H9 (cell line): ENCODE measurements around the gene RNU6-9. TPM values are rescaled to one million over a fixed set of nuclear protein-coding genes. Genes with fewer than 3 reads are reported as not detected.

ENCODE experiments used
- DNase-seq: peaks from one replicate; pipeline ENCODE4 v3.0.0-alpha.2; 2017
- H2AFZ ChIP-seq: one replicate; pipeline ENCODE4 v1.6.1; 2013; ENCODE audit warnings: mild to moderate bottlenecking, low read length, control low read depth, moderate library complexity
- H2AK5ac ChIP-seq: 2 replicates; pipeline ENCODE4 v1.6.1; 2013; ENCODE audit warnings: low read length, control low read depth, mixed read lengths; ENCODE audit not compliant: insufficient read length
- H2BK120ac ChIP-seq: one replicate; pipeline ENCODE4 v1.6.1; 2013; ENCODE audit warnings: low read depth, mild to moderate bottlenecking, low read length, control low read depth, inconsistent platforms; ENCODE audit not compliant: poor library complexity, severe bottlenecking
- H2BK12ac ChIP-seq: 2 replicates; pipeline ENCODE4 v1.6.1; 2013; ENCODE audit warnings: low read length, control low read depth, mixed read lengths, low read depth; ENCODE audit not compliant: insufficient read length
- H2BK15ac ChIP-seq: 2 replicates; pipeline ENCODE4 v1.6.1; 2013; ENCODE audit warnings: low read depth, low read length, control low read depth
- H2BK20ac ChIP-seq: one replicate; pipeline ENCODE4 v1.6.1; 2013; ENCODE audit warnings: low read depth, mild to moderate bottlenecking, low read length, control low read depth, inconsistent platforms; ENCODE audit not compliant: poor library complexity, severe bottlenecking
- H2BK5ac ChIP-seq: 2 replicates; pipeline ENCODE4 v1.6.1; 2013; ENCODE audit warnings: low read length, control low read depth, mixed read lengths; ENCODE audit not compliant: insufficient read length
- H3K14ac ChIP-seq: 2 replicates; pipeline ENCODE4 v1.6.1; 2013; ENCODE audit warnings: low read length, control low read depth; ENCODE audit not compliant: insufficient read depth
- H3K18ac ChIP-seq: 2 replicates; pipeline ENCODE4 v1.6.1; 2013; ENCODE audit warnings: low read depth, mild to moderate bottlenecking, mixed read lengths, low read length, control low read depth; ENCODE audit not compliant: insufficient read length
- H3K23ac ChIP-seq: 2 replicates; pipeline ENCODE4 v1.6.1; 2013; ENCODE audit warnings: low read length, control low read depth, mixed read lengths, low read depth; ENCODE audit not compliant: insufficient read length
- H3K23me2 ChIP-seq: 2 replicates; pipeline ENCODE4 v1.6.1; 2013; ENCODE audit warnings: low read depth, mild to moderate bottlenecking, mixed read lengths, low read length, control low read depth; ENCODE audit not compliant: insufficient read length, poor library complexity, severe bottlenecking
- H3K27ac ChIP-seq: 2 replicates; pipeline ENCODE4 v1.5.1; 2013; ENCODE audit warnings: low read length, control low read depth, mixed read lengths, low read depth; ENCODE audit not compliant: insufficient read length
- H3K27me3 ChIP-seq: 2 replicates; pipeline ENCODE4 v1.6.1; 2013; ENCODE audit warnings: low read length, control low read depth, inconsistent platforms; ENCODE audit not compliant: insufficient read depth
- H3K4ac ChIP-seq: 2 replicates; pipeline ENCODE4 v1.6.1; 2013; ENCODE audit warnings: low read depth, mild to moderate bottlenecking, control low read depth, inconsistent platforms, low read length, moderate library complexity
- H3K4me1 ChIP-seq: 2 replicates; pipeline ENCODE4 v1.6.1; 2013; ENCODE audit warnings: low read length, control low read depth, inconsistent platforms; ENCODE audit not compliant: insufficient read depth
- H3K4me2 ChIP-seq: 2 replicates; pipeline ENCODE4 v1.6.1; 2013; ENCODE audit warnings: low read length, control low read depth, mixed read lengths; ENCODE audit not compliant: insufficient read length, insufficient read depth
- H3K56ac ChIP-seq: 2 replicates; pipeline ENCODE4 v1.6.1; 2013; ENCODE audit warnings: low read depth, mild to moderate bottlenecking, mixed read lengths, low read length, control low read depth; ENCODE audit not compliant: insufficient read length
- H3K79me1 ChIP-seq: 2 replicates; pipeline ENCODE4 v1.6.1; 2013; ENCODE audit warnings: low read depth, mild to moderate bottlenecking, moderate library complexity, low read length, control low read depth, inconsistent platforms; ENCODE audit not compliant: insufficient read depth, poor library complexity, severe bottlenecking
- H3K79me2 ChIP-seq: 2 replicates; pipeline ENCODE4 v1.6.1; 2013; ENCODE audit warnings: low read length, control low read depth, inconsistent platforms; ENCODE audit not compliant: insufficient read depth
- H3K9ac ChIP-seq: 2 replicates; pipeline ENCODE4 v1.6.1; 2013; ENCODE audit warnings: low read length, control low read depth, mixed read lengths; ENCODE audit not compliant: insufficient read length; ENCODE audit errors: extremely low read depth
- H3K9me3 ChIP-seq: one replicate; pipeline ENCODE4 v1.6.1; 2013; ENCODE audit warnings: low read depth, low read length, inconsistent platforms; ENCODE audit not compliant: control insufficient read depth
- H3T11ph ChIP-seq: one replicate; pipeline ENCODE4 v1.6.1; 2013; ENCODE audit warnings: mild to moderate bottlenecking, low read length, control low read depth, inconsistent platforms
- H4K20me1 ChIP-seq: one replicate; pipeline ENCODE4 v1.6.1; 2013; ENCODE audit not compliant: control insufficient read depth, insufficient read length, insufficient read depth
- H4K5ac ChIP-seq: 2 replicates; pipeline ENCODE4 v1.6.1; 2013; ENCODE audit warnings: low read depth, mild to moderate bottlenecking, mixed read lengths, low read length, control low read depth; ENCODE audit not compliant: insufficient read length
- H4K8ac ChIP-seq: replicated peaks from 2 replicates; pipeline ENCODE4 v1.6.1; 2013; ENCODE audit warnings: low read length, control low read depth, mixed read lengths, low read depth; ENCODE audit not compliant: insufficient read length
- H4K91ac ChIP-seq: 2 replicates; pipeline ENCODE4 v1.6.1; 2013; ENCODE audit warnings: low read depth, mild to moderate bottlenecking, moderate library complexity, mixed read lengths, low read length, control low read depth; ENCODE audit not compliant: insufficient read length
- H3K27ac Mint-ChIP-seq, 3 experiments: 2 replicates in 2 of 3; 3 replicates in 1 of 3; pipeline ENCODE4 v1.8.0; 2020 to 2021; ENCODE audit warnings: mixed read lengths in 3 of 3, mild to moderate bottlenecking in 1 of 3, moderate library complexity in 1 of 3
- H3K27me3 Mint-ChIP-seq: 2 replicates; pipeline ENCODE4 v1.8.0; 2021; ENCODE audit warnings: low read depth, mild to moderate bottlenecking, moderate library complexity, mixed read lengths
- H3K36me3 Mint-ChIP-seq, 3 experiments: 2 replicates in 2 of 3; 3 replicates in 1 of 3; pipeline ENCODE4 v1.8.0; 2020 to 2021; ENCODE audit warnings: low read depth in 3 of 3, mixed read lengths in 3 of 3; ENCODE audit not compliant: insufficient read depth in 1 of 3
- H3K4me1 Mint-ChIP-seq, 2 experiments: 2 replicates each; pipeline ENCODE4 v1.8.0; 2020; ENCODE audit warnings: mixed read lengths in 2 of 2
- H3K4me3 Mint-ChIP-seq, 2 experiments: 2 replicates in 1 of 2; 3 replicates in 1 of 2; pipeline ENCODE4 v1.8.0; 2020 to 2021; ENCODE audit warnings: mild to moderate bottlenecking in 2 of 2, mixed read lengths in 2 of 2, moderate library complexity in 1 of 2
- H3K9me3 Mint-ChIP-seq, 2 experiments: 2 replicates in 1 of 2; 3 replicates in 1 of 2; pipeline ENCODE4 v1.8.0; 2020; ENCODE audit warnings: mild to moderate bottlenecking in 2 of 2, mixed read lengths in 2 of 2, moderate library complexity in 1 of 2
- WGBS: extraction: QIAGEN DNeasy Blood & Tissue Kit; methylation state at CpG from one replicate; pipeline ENCODE4 v1.1.7; 2013; ENCODE audit warnings: missing lambda C conversion rate, low lambda C conversion rate, mixed read lengths; ENCODE audit not compliant: insufficient read length; ENCODE audit errors: extremely low coverage; 5-methylcytosine and 5-hydroxymethylcytosine counted together
- total RNA-seq: library from RNA; stranded (reverse); gene quantifications from 2 replicates; pipeline ENCODE4 v1.2.1, GENCODE V29; 2021
- TF ChIP-seq, protein P1 (sequence below): fragments of 200-600 bp; sonication (generic); conservative IDR thresholded peaks from 3 replicates; pipeline ENCODE4 v1.8.0; 2021; ENCODE audit warnings: antibody characterized with exemption, mild to moderate bottlenecking

Gene RNU6-9
- total RNA-seq, 1 experiment from 2014 or later = not detected

DNA sequence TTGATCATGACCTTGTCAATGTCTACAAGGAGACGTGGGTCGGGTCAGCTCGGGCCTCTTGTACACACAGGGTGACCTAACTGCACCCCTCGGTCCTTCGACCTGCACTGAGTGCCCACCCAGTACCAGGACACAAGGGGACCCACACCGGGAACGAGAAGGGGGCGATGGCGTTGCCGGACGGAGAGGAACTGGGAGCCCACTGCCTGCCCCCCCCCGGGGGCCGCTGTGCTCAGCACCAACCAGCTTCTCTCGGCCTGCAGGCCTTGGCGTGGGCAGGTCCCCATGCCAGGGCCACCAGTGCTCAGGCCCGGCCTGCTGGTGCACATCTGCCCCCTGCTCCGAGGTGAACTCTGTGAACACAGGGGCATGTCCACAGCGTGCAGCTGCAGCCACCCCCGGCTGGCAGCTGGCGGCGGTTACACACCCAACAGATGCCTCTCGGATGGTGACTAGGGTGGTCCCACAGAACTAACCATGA, 19.7 kb upstream of the RNU6-9 start:
- no peak overlapping the region for H3K27ac ChIP-seq
- no peak overlapping the region for H3K18ac ChIP-seq
- no peak overlapping the region for H4K8ac ChIP-seq
- no peaks in the 10 kb centered on the region for H3K4me1 ChIP-seq
- no peaks in the 10 kb centered on the region for H3K23me2 ChIP-seq
- no peaks in the 10 kb centered on the region for H3K79me2 ChIP-seq
- no peak overlapping the region for H2BK5ac ChIP-seq
- no peaks in the 10 kb centered on the region for H3K9me3 ChIP-seq
- no peak overlapping the region for H3K4me3 Mint-ChIP-seq
- TF ChIP-seq, protein P1, sequence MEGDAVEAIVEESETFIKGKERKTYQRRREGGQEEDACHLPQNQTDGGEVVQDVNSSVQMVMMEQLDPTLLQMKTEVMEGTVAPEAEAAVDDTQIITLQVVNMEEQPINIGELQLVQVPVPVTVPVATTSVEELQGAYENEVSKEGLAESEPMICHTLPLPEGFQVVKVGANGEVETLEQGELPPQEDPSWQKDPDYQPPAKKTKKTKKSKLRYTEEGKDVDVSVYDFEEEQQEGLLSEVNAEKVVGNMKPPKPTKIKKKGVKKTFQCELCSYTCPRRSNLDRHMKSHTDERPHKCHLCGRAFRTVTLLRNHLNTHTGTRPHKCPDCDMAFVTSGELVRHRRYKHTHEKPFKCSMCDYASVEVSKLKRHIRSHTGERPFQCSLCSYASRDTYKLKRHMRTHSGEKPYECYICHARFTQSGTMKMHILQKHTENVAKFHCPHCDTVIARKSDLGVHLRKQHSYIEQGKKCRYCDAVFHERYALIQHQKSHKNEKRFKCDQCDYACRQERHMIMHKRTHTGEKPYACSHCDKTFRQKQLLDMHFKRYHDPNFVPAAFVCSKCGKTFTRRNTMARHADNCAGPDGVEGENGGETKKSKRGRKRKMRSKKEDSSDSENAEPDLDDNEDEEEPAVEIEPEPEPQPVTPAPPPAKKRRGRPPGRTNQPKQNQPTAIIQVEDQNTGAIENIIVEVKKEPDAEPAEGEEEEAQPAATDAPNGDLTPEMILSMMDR = no peak
- no peak overlapping the region for H3K4ac ChIP-seq
- H3K9me3 Mint-ChIP-seq = peaks cover 6 to 7% of the 10 kb centered on the region in 2 experiments
- H3K4me1 Mint-ChIP-seq = peaks cover 0 to 6% of the 10 kb centered on the region in 2 experiments; a peak in 2 of 4 replicates
- no peak overlapping the region for H3T11ph ChIP-seq
- no peak overlapping the region for H3K14ac ChIP-seq
- no peak overlapping the region for H4K5ac ChIP-seq
- H2AFZ ChIP-seq = no peak overlapping the region
- H3K9ac ChIP-seq = no peak overlapping the region
- H4K20me1 ChIP-seq = no peaks in the 10 kb centered on the region
- H3K79me1 ChIP-seq = no peaks in the 10 kb centered on the region
- no peaks in the 10 kb centered on the region for H3K27me3 ChIP-seq
- no peak overlapping the region for H2BK12ac ChIP-seq
- no peak overlapping the region for H3K23ac ChIP-seq
- H3K4me2 ChIP-seq = no peak overlapping the region
- no CpG with 5 or more reads among the region's 22 CpGs for WGBS
- no peaks in the 10 kb centered on the region; the same call in 1 of the 2 replicates for H3K27me3 Mint-ChIP-seq
- H4K91ac ChIP-seq = no peak overlapping the region
- no peak overlapping the region for H2BK120ac ChIP-seq
- H2BK20ac ChIP-seq = no peak overlapping the region
- H2AK5ac ChIP-seq = no peak overlapping the region
- H2BK15ac ChIP-seq = no peak overlapping the region
- H3K36me3 Mint-ChIP-seq = peaks cover 23 to 51% (median 39%) of the 10 kb centered on the region in 3 experiments
- no peak overlapping the region for H3K56ac ChIP-seq
- peak overlapping the region; percentile 65 to 81 (median 79); a peak in 1 of 7 replicates for H3K27ac Mint-ChIP-seq
- DNase-seq = no peak
